ENCODE measurements around the gene NAGLU.
"Not testable (repeated sequence)": the region's sequence is repeated elsewhere in the genome, so short reads cannot be mapped to it uniquely, and the experiment has no call there.

NAGLU gene

DNA sequence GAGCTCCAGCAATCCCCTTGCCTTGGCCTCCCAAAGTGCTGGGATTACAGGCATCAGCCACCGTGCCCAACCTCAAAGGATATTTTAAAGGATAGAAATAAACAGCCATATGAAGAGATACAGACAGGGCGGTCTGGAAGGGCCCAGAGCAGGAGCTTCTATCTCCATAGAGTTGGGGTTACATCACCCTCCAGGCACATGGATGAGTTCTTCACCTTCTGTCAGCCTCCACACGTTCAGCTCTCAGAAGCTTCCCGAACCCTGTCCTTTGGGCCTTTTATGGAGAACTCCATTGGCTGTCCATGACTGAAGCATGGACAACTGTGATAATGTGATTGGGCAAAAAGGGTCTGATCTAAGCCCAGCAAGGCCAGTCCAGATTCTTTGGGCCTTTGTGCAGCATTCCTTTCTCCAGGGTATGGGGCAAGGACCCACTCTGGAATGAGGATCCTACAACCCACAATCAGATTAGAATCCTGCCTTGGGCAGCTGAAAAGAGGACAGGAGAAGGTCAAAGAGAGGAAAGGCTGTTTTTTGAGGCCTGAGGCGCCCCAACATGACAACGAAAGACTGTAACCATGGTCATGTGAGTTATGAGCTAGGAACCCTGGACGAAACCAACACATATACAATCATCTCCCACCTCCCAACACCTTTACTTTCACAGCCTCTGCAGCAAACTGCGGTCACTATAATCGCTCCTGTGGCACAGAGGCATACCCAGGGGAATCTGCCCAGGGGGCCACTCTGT, 9.9 kb downstream of the NAGLU start:
- DNase-seq (ENCODE audit: low spot score): not testable (repeated sequence)

DNA sequence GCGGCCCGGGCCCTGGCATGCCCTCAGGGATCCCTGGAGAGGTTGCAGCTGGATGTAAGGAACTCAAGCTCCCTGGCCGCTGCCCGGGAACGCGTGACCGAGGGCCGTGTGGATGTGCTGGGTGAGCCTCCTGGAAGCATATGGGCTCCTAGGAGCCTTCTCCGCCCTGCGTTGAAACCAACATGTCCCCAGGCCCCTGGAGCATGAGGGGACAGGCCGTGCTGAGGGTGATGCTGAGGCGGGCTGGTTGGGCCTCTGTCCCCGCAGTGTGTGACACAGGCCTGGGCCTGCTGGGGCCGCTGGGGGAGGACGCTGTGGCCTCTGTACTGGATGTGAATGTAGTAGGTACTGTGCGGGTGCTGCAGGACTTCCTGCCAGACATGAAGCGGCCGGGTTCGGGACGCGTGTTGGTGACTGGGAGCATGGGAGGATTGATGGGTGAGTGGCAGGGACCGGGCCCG, 11.0 kb downstream of the NAGLU start:
- no peak for DNase-seq (ENCODE audit: low spot score)

DNA sequence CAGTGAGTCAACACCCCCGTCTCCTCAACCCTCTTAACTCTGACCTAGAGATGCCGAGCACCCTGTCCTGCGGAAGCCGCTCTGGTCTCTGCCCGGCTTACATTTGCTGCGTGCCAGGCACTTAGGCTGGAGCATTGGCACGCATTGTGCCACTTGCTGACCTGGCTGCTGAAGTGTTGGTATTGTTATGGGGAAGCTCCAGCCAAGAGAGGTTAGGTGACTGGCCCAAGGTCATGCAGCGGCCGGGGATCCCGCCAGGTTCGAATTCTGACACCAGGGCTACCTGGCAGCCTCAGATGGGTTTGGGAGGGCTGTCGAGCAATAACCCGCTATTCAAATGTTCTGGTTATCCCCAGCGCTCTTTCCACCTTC, 11.6 kb downstream of the NAGLU start:
- DNase-seq (ENCODE audit: low spot score): no peak

DNA sequence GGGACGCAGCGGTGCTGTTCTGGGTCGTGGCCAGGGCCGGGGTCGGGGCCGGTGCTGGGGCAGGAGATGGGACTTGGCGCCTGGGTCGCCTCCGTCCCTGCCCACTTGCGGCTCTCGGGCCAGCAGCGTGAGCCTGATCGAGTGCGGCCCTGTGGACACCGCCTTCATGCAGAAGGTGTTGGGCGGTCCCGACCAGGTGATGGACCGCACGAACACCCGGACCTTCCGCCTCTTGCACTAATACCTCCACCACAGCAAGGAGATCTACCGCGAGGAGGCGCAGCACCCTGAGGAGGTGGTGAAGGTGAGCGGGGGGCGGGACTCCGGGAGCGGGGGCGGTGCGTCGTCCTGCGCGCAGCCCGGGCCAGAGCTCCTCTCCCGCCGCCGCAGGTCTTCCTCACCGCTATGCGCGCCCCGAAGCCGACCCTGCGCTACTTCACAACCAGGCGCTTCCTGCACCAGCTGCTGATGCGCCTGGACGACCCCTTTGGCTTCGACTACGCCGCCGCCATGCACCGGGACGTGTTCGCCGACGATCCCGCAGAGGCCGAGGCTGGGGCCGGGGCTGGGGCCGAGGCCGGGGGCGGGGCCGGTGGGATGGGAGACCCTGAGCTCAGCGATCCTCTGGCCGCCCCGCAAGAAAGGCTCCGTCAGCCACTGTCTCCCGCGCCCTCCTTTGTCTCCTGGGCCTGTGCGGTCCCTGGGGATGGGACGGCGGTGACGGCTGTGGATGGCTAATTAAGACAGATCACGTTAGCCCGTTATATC, 12.2 kb downstream of the NAGLU start:
- no peak for DNase-seq (ENCODE audit: low spot score)

DNA sequence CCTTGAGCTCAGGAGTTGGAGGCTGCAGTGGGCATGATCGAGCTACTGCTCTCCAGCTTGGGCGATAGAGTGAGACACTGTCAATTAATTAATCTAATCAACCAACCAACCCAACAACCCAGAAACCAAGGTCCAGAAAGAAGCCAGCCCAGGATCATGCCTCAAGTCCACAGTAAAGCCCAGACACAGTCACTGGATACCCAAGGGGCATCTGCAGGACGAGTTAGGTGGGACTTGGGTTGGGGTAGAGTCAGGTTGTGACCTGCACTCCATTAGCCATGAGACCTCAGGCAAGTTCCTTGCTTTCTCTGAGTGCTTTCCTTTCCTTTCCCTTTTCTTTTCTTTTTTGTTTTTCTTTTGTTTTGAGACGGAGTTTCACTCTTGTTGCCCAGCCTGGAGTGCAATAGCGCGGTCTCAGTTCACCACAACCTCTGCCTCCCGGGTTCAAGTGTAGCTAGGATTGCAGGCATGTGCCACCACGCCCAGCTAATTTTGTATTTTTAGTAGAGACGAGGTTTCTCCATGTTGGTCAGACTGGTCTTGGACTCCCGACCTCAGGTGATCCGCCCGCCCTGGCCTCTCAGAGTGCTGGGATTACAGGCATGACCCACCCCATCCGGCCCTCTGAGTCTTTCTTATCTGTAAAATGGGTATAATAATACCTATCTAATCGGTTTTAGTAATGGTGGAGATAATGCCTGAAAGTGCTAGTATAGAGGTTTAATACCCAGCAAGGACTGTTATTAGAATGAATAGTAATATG, 13.1 kb downstream of the NAGLU start:
- DNase-seq (ENCODE audit: low spot score): no peak

DNA sequence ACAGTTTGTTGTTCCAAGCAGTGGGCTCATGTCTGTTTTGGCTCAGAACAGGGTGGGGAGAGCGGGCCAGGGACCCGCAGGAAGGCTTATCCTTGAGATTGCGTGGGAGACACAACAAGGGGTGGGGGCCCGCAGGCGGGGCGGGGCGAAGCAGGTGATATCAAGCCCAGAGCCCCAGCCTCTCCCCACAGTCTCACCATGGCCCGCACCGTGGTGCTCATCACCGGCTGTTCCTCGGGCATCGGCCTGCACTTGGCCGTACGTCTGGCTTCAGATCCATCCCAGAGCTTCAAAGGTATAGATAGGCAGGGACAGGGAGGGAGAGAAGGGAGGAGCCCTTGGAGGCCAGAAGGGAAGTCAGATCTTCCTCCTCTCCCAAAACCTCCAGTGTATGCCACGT, 16.7 kb downstream of the NAGLU start, which contains the start of gene HSD17B1:
HSD17B1 (plus strand) TSS at position 188 of the 400 bp plus-strand sequence; CDS start at position 199, 11 bp downstream.
- not testable (repeated sequence) for DNase-seq (ENCODE audit: low spot score)

DNA sequence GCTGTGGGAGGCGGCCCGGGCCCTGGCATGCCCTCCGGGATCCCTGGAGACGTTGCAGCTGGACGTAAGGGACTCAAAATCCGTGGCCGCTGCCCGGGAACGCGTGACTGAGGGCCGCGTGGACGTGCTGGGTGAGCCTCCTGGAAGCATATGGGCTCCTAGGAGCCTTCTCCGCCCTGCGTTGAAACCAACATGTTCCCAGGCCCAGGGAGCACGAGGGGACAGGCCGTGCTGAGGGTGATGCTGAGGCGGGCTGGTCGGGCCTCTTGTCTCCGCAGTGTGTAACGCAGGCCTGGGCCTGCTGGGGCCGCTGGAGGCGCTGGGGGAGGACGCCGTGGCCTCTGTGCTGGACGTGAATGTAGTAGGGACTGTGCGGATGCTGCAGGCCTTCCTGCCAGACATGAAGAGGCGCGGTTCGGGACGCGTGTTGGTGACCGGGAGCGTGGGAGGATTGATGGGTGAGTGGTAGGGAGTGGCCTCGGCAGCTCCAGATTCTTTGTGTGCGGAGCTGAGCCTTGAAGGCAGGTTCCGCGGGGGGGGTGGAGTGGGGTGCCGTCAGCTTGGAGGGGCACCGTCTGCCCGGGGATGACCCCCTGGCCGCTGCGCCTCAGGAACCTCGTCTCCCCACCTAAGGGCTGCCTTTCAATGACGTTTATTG, 17.2 kb downstream of the NAGLU start:
- DNase-seq (ENCODE audit: low spot score): no peak

DNA sequence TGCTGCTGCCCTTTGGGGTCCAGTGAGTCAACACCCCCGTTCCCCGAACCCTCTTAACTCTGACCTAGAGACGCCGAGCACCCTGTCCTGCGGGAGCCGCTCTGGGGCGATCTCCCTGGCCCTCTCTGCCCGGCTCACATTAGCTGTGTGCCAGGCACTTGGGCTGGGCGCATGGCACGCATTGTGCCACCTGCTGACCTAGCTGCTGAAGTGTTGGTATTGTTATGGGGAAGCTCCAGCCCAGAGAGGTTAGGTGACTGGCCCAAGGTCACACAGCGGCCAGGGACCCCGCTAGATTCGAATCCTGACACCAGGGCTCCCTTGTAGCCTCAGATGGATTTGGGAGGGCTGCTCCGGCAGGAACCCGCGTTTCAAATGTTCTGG, 17.8 kb downstream of the NAGLU start:
- DNase-seq (ENCODE audit: low spot score): no peak

DNA sequence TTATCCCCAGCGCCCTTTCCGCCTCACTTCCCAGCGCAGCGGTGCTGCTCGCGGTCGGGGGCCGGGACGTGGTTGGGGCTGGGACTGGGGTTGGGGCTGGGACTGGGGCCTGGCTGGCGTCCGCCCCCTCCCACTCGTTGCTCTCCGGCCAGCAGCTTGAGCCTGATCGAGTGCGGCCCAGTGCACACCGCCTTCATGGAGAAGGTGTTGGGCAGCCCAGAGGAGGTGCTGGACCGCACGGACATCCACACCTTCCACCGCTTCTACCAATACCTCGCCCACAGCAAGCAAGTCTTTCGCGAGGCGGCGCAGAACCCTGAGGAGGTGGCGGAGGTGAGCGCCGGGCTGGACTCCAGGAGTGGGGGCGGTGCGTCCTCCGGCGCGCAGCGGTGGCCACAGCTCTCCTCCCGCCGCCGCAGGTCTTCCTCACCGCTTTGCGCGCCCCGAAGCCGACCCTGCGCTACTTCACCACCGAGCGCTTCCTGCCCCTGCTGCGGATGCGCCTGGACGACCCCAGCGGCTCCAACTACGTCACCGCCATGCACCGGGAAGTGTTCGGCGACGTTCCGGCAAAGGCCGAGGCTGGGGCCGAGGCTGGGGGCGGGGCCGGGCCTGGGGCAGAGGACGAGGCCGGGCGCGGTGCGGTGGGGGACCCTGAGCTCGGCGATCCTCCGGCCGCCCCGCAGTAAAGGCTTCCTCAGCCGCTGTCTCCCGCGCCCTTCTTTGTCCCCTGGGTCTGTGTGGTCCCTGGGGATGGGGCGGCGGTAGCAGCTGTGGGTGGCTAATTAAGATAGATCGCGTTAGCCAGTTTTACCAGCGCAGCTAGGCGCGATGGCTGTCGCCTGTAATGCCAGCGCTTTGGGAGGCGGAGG, 18.4 kb downstream of the NAGLU start:
- peak; percentile 78 for DNase-seq (ENCODE audit: low spot score)

DNA sequence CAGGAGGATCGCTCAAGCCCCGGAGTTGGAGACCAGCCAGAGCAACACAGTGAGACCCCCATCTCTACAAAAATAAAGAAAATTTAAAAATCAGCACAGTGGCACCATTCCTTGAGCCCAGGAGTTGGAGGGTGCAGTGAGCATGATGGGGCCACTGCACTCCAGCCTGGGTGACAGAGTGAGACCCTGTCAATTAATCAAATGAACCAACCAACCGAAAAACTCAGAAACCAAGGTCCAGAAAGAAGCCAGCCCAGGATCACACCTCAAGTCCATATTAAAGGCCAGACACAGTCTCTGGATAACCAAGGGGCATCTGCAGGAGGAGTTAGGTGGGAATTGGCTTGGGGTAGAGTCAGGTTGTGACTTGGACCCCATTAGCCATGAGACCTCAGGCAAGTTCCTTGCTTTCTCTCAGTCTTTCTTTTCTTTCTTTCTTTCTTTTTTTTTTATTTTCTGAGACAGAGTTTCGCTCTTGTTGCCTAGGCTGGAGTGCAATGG, 19.1 kb downstream of the NAGLU start:
- no peak for DNase-seq (ENCODE audit: low spot score)

DNA sequence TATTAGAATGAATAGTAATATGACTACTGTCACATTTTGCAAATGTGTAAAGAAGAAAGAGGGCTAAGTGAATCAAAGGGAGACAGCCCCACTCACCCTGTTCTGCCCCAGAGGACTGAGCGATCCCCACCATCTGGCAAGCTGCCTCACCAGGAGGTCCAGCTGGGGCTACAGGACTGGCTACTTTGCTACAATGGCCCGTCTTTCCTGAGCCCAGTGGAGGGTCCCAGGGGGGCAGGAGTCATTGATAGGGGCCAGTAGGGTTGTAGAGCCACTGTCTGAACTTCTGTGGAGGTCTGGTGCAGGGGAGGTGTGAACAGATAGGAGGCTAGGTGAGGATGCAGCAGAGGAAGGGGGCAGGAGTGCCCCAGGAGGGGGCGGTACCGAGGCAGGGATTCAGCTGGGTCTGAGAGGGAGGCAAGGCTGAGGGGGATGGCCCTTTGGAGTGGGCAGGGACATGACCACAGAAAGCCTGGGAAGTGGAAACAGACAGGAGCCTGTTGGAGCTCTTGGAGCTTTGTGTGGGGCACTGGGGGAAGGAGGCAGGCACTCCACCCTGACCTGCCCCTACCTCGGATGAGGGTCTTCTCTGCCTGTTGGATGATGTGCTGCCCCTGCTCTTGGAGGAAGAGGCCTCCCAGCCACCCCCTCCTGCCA, 20.0 kb downstream of the NAGLU start:
- DNase-seq (ENCODE audit: low spot score): not testable (repeated sequence)

DNA sequence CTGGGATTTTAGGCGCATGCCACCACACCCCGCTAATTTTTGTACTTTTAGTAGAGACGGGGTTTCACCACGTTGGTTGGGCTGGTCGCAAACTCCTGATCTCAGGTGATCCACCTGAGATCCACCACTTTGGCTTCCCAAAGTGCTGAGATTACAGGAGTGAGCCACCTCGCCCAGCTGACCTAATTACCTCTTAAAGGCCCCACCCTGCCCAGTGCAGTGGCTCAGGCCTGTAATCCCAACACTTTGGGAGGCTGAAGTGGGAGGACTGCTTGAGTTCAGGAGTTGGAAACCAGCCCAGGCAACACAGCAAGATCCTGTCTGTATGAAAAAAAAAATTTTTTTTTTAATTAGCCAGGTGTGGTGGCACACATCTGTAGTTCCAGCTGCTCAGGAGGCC, 23.0 kb downstream of the NAGLU start:
- DNase-seq (ENCODE audit: low spot score): no peak

DNA sequence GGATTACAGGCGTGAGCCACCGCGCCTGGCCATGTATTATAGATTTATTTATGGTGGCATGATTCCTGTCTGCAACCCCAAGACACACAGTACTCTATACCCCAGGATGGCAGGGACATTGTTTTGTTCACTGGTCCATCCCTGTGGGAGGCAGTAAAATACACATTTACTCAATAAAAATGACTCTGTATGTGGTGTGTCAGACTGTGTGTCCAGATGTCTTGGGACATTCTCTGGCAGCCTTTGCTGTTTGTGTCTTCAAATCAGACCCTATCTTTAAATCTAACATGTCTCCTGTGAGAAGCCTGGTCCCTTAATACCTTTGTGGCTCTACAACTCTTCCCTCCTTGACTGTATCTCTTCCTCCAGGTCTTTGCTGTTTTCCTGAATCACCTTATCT, 24.2 kb downstream of the NAGLU start:
- DNase-seq (ENCODE audit: low spot score): no peak

DNA sequence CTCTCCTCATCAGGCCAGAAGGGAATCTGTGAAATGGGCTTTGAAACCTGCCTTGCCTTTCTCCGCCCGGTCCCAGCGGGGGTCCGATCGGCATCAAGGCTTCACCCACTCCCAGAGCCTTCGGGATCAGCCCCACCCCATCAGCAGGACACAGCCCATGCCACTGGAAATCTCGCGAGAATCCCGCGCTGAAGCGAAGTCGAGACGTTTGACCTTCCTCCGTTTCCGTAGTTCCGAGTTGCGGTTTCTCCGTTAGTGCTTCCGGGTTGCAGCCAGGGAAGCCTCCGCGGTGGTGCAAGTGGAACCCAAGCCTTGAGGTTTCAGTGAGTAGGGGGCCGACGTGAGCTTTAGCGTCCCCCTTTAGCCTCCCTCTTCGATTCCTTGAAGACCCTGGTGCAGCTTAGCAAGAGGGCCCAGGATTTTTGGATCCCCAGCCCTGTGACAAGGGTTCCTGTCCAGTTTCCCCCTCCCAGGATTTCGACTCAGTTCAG, 25.9 kb downstream of the NAGLU start, which contains the start of gene COASY:
COASY (plus strand) TSS at position 252 of the 491 bp plus-strand sequence. CDS start 475 bp downstream, outside the sequence.
- DNase-seq (ENCODE audit: low spot score): peak; percentile 95

DNA sequence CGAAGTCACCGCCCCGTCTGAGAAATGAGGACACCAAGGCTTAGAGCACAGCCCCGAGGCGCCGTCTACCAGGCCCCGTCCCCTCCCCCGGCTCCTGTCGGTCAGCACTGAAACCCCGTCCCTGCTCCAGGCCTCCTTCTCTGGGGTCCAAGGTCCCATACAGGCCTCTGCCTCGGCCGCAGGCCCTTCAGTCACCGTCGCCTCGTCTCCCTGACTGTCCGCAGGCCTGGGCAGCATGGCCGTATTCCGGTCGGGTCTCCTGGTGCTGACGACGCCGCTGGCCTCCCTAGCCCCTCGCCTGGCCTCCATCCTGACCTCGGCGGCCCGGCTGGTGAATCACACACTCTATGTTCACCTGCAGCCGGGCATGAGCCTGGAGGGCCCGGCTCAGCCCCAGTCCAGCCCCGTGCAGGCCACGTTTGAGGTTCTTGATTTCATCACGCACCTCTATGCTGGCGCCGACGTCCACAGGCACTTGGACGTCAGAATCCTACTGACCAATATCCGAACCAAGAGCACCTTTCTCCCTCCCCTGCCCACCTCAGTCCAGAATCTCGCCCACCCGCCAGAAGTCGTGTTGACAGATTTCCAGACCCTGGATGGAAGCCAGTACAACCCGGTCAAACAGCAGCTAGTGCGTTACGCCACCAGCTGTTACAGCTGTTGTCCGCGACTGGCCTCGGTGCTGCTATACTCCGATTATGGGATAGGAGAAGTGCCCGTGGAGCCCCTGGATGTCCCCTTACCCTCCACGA, 26.5 kb downstream of the NAGLU start:
- no peak for DNase-seq (ENCODE audit: low spot score)

DNA sequence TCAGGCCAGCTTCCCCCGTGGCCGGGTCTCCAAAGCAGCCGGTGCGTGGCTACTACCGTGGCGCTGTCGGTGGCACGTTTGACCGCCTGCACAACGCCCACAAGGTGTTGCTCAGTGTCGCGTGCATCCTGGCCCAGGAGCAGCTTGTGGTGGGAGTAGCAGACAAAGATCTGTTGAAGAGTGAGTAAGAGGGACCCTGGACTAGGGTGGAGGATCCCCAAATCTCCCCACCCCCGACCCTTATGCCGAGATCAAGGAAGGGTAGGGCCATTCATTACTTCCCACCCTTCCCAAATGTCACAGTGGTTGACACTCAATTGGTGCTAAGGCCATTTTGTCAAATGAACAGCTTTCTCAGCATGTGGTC, 27.1 kb downstream of the NAGLU start:
- no peak for DNase-seq (ENCODE audit: low spot score)

DNA sequence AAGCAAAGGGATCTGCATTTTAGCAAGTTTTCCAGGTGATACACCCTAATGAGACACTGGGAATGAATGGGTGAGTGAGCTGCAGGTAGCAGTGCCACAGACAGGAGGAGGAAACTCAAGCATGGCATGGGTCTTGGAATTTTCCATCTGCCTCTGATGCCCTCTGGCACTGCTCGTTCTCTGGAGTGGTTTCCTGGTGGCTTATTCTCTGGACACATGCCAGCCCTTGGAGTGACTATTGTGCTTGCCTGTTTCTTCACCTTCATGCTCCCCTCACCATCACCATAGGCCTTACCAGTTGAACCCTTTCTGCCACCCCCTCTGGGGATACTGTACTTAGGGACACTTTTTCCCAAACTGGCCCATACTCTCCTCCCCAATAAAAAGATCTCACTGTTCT, 27.5 kb downstream of the NAGLU start:
- no peak for DNase-seq (ENCODE audit: low spot score)

DNA sequence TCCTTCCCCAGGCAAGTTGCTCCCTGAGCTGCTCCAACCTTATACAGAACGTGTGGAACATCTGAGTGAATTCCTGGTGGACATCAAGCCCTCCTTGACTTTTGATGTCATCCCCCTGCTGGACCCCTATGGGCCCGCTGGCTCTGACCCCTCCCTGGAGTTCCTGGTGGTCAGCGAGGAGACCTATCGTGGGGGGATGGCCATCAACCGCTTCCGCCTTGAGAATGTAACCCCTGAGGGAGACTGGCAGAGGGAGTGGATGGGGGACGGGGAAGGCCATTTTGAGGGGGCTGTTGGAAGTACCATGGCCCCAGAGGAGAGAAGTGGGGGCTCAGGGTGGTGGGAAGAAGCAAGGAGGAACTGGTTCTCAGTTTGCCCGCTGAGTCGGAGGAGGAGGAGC, 27.9 kb downstream of the NAGLU start:
- no peak for DNase-seq (ENCODE audit: low spot score)

DNA sequence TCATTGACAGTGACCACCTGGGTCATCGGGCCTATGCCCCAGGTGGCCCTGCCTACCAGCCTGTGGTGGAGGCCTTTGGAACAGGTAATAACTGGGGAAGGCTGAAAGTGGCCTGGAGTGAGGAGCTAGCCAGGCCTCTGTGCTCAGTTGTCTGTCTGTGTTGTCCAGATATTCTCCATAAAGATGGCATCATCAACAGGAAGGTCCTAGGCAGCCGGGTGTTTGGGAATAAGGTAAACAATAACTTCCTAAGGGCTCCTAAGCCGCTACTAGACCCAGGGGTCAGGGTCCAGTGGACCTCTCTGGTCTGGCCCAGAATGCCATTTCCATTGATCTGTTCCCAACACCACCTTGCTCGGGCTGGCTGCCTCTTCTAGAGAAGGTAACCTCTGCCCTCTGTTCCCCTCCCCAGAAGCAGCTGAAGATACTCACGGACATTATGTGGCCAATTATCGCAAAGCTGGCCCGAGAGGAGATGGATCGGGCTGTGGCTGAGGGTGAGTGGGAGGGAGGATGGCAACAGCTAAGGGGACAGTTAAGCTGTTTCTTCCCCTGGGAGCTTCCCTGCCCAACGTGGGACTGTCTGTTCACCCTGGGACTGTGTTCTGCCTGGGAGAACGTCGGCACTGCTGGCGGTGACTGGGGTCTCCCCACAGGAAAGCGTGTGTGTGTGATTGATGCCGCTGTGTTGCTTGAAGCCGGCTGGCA, 28.9 kb downstream of the NAGLU start:
- no peak for DNase-seq (ENCODE audit: low spot score)

Measured in putamen (tissue), 1 donor.